Suprapubic skin (tissue), 4 donors: ENCODE data around the gene TBC1D1. TPM values are rescaled to one million over a fixed set of nuclear protein-coding genes. Genes with fewer than 3 reads are reported as not detected.

Source experiments
- DNase-seq, 2 donors: peaks; one replicate each; pipeline ENCODE4 v3.0.0-alpha.2; 2019; ENCODE audit warnings: low spot score in 2 of 2
- H3K27ac ChIP-seq: fragments of 200-600 bp; sonication (generic); one replicate; pipeline ENCODE4 v1.5.1; 2019
- H3K27me3 ChIP-seq: fragments of 200-600 bp; sonication (generic); one replicate; pipeline ENCODE4 v1.5.1; 2019
- H3K36me3 ChIP-seq: fragments of 200-600 bp; sonication (generic); one replicate; pipeline ENCODE4 v1.5.1; 2019
- H3K4me1 ChIP-seq: fragments of 200-600 bp; sonication (generic); one replicate; pipeline ENCODE4 v1.5.1; 2019
- H3K4me3 ChIP-seq: fragments of 200-600 bp; sonication (generic); one replicate; pipeline ENCODE4 v1.5.1; 2019; ENCODE audit warnings: mild to moderate bottlenecking
- H3K9me3 ChIP-seq: fragments of 200-600 bp; sonication (generic); one replicate; pipeline ENCODE4 v1.5.1; 2019
- CTCF ChIP-seq, 2 donors: fragments of 200-600 bp in 1 of 2; fragments of 450-650 bp in 1 of 2; sonication (generic) in 1 of 2; IDR thresholded peaks; one replicate each; pipeline ENCODE4 v1.5.1; 2016 to 2019; ENCODE audit warnings: antibody characterized with exemption in 2 of 2, mild to moderate bottlenecking in 1 of 2, moderate library complexity in 1 of 2
- EP300 ChIP-seq: sonication (generic); formaldehyde crosslinking; IDR thresholded peaks from one replicate; pipeline ENCODE4 v1.6.1; 2017; ENCODE audit warnings: antibody characterized with exemption
- POLR2A ChIP-seq, 2 donors: fragments of 450-650 bp; IDR thresholded peaks; one replicate each; pipeline ENCODE4 v1.6.1; 2017; ENCODE audit warnings: antibody characterized with exemption in 2 of 2, mild to moderate bottlenecking in 2 of 2, moderate library complexity in 2 of 2
- POLR2AphosphoS5 ChIP-seq, 3 donors: sonication (generic); formaldehyde crosslinking; IDR thresholded peaks; one replicate each; pipeline ENCODE4 v1.6.1; 2017; ENCODE audit warnings: antibody characterized with exemption in 3 of 3
- WGBS: methylation state at CpG from one replicate; pipeline ENCODE4 v1.1.5; 2018; 5-methylcytosine and 5-hydroxymethylcytosine counted together
- total RNA-seq, 4 donors: library from RNA; depleted of rRNA; stranded (reverse); fragments of >200 nt; gene quantifications; one replicate each; pipeline ENCODE4 v1.1.0, GENCODE V29; 2016

The TBC1D1 gene
- total RNA-seq, 4 donors from 2014 or later = 16.3 to 32.0 (median 22.2) TPM

- Histone ChIP-seq H3K4me1 (peaks cover 33% of the 10 kb centered on the region), H3K9me3 (no peaks in the 10 kb centered on the region), H3K27me3 (no peaks in the 10 kb centered on the region), H3K4me3 (no peak overlapping the region), H3K36me3 (peaks cover 18% of the 10 kb centered on the region), H3K27ac (no peak overlapping the region)
- no peak for TF ChIP-seq EP300
- no peak for TF ChIP-seq POLR2A (IDR thresholded peaks at IDR 0.05)
- TF ChIP-seq CTCF (IDR thresholded peaks at IDR 0.05) = no peak
- no peak for TF ChIP-seq POLR2AphosphoS5 (IDR thresholded peaks at IDR 0.05)
- WGBS = 82% methylated on average over 7 of the region's 7 CpGs
- DNase-seq = no peak
These were observed 243.0 kb downstream of the TBC1D1 start for GRCh38 chr4:38133711-38134480.

GRCh38 chr4:38135201-38135600, 244.3 kb downstream of the TBC1D1 start:
- WGBS = 96% methylated on average over 8 of the region's 8 CpGs
- Histone ChIP-seq H3K27ac (no peak overlapping the region), H3K36me3 (peaks cover 23% of the 10 kb centered on the region)

GRCh38 chr4:38136604-38137003, 245.7 kb downstream of the TBC1D1 start:
- H3K27ac ChIP-seq = no peak overlapping the region
- WGBS = 96% methylated on average over 10 of the region's 10 CpGs
- H3K9me3 ChIP-seq = no peaks in the 10 kb centered on the region
- H3K4me1 ChIP-seq = peaks cover 16% of the 10 kb centered on the region
- no peak for TF ChIP-seq CTCF (IDR thresholded peaks at IDR 0.05)
- TF ChIP-seq EP300 = no peak
- no peak for TF ChIP-seq POLR2A (IDR thresholded peaks at IDR 0.05)
- no peak for TF ChIP-seq POLR2AphosphoS5 (IDR thresholded peaks at IDR 0.05)
- H3K27me3 ChIP-seq = no peaks in the 10 kb centered on the region
- peaks cover 23% of the 10 kb centered on the region for H3K36me3 ChIP-seq
- no peak overlapping the region for H3K4me3 ChIP-seq
- peak in 1 of 2 donors; percentile 37 for DNase-seq

More at GRCh38 chr4:38135201-38135600, 244.3 kb downstream of the TBC1D1 start:
- DNase-seq = no peak
- H3K27me3 ChIP-seq = no peaks in the 10 kb centered on the region
- H3K9me3 ChIP-seq = no peaks in the 10 kb centered on the region
- H3K4me3 ChIP-seq = no peak overlapping the region
- H3K4me1 ChIP-seq = peaks cover 24% of the 10 kb centered on the region
- TF ChIP-seq EP300 (no peak), POLR2A (IDR thresholded peaks at IDR 0.05) (no peak), POLR2AphosphoS5 (IDR thresholded peaks at IDR 0.05) (no peak), CTCF (IDR thresholded peaks at IDR 0.05) (no peak)

- peak in 1 of 2 donors; percentile 53 for DNase-seq
- 92% methylated on average over 17 of the region's 17 CpGs for WGBS
- H3K36me3 ChIP-seq = peaks cover 23% of the 10 kb centered on the region
- no peak overlapping the region for H3K27ac ChIP-seq
- H3K4me1 ChIP-seq = peaks cover 11% of the 10 kb centered on the region
- no peak overlapping the region for H3K4me3 ChIP-seq
- no peaks in the 10 kb centered on the region for H3K27me3 ChIP-seq
- H3K9me3 ChIP-seq = no peaks in the 10 kb centered on the region
- TF ChIP-seq POLR2AphosphoS5 (IDR thresholded peaks at IDR 0.05) (no peak), EP300 (no peak), POLR2A (IDR thresholded peaks at IDR 0.05) (no peak), CTCF (IDR thresholded peaks at IDR 0.05) (no peak)
These were observed 246.2 kb downstream of the TBC1D1 start for GRCh38 chr4:38137080-38137479.

- H3K4me3 ChIP-seq = no peak overlapping the region
- H3K27me3 ChIP-seq = no peaks in the 10 kb centered on the region
- TF ChIP-seq POLR2AphosphoS5 (IDR thresholded peaks at IDR 0.05) (no peak), EP300 (no peak), CTCF (IDR thresholded peaks at IDR 0.05) (no peak), POLR2A (IDR thresholded peaks at IDR 0.05) (no peak)
- 98% methylated on average over 4 of the region's 4 CpGs for WGBS
- H3K36me3 ChIP-seq = peaks cover 23% of the 10 kb centered on the region
- DNase-seq = peak in 1 of 2 donors; percentile 7
- no peak overlapping the region for H3K27ac ChIP-seq
- peaks cover 2% of the 10 kb centered on the region for H3K4me1 ChIP-seq
- no peaks in the 10 kb centered on the region for H3K9me3 ChIP-seq
These were observed 247.5 kb downstream of the TBC1D1 start for GRCh38 chr4:38138363-38138762.
